Activated CD8-positive, alpha-beta memory T cell treated with anti-CD3 and anti-CD28 coated beads, Interleukin-2, amount 50 U/mL, for 1 hour (primary cell): ENCODE results near the gene RFX8.
"Not testable (repeated sequence)": the region's sequence is repeated elsewhere in the genome, so short reads cannot be mapped to it uniquely, and the experiment has no call there.

Experiments used
- DNase-seq: peaks from one replicate; pipeline ENCODE4 v3.0.0-alpha.2; 2020; ENCODE audit errors: extremely low read depth

The RFX8 gene

GRCh38 chr2:101474731-101475384 is at the start of gene RFX8:
TSS of gene RFX8 (minus strand) at chr2:101475112. CDS start at chr2:101466848, 8,264 bp downstream.
- DNase-seq, result no peak

DNA sequence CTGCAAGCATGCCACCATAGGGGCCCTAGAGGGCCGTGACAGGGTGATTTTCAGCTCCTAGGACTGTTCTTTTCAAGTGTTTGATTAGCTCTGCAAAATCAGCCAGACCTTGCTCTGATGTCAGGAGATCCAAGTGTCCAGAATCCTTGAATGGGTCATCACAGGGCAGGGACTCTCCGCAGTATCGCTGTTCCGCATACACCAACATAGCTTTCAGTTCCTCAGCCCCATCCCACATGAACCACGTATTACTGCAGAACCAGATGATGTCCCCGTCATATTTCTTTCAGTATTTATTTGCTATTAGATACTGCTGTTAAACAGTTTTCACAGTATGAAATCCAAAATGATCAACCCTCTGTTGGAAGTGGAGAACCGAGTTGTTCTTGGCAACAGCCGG is 46.6 kb upstream of the RFX8 start:
- no peak for DNase-seq

- DNase-seq, result no peak
These were observed 45.3 kb upstream of the RFX8 start for GRCh38 chr2:101520246-101520645.

- DNase-seq, result no peak
These were observed 43.9 kb upstream of the RFX8 start for GRCh38 chr2:101518578-101519492.

GRCh38 chr2:101517758-101518271 is 42.9 kb upstream of the RFX8 start:
- DNase-seq, result no peak

DNA sequence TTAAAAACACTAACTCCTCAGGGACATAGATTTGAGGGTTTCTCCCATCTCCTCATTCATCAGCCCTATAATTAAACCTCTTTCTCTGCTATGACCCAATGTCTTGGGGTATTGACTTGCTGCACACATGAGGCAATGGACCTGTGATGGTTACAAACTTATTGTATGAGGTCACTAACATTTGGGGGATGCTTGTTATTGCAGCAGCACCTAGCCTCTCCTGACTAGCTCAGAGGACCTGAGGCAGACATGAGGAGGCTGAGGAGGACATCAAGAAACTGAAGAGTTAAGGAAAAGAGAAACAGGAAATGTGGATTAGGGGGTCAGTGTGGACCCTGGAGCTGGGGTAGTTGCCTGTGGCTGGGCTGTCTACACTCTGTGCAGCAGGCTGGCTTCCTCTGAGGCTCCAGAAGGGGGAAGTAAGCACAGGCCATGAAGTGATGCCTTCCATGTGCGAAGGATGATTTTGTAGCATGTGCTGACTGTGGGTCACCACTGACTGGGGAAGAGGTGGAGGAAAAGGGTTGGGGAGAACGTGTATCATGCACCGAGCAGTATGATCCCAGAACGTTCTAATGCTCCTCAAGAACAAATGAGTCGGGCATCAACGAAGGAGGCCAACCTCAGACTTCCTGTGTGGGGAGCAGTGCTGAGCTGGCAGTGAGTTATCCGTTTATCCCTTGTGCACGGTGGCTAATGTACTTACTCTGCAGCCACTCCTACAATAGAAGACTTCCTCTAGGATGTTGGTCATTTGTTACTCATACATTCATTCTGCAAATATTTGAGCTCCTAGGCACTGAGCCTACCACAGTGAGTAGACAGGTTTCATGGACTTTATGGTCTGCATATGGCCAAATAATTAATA is 42.1 kb upstream of the RFX8 start:
- DNase-seq, result no peak

DNA sequence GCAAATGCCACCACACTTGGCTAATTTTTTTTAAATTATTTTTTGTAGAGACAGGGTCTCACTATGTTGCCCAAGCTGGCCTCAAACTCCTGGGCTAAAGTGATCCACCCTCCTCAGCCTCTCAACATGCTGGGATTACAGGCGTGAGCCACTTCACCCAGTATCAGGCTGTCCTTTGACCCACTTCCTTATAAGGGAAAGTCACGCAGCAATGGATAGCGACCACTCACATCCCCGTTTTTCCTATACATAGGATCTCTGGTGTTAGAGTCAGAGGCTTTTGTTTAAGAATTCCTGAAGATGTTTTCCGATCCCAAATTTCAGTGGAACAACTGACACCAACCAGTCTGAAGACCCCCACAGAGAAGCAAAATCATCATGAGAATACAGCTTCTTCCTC is 41.4 kb upstream of the RFX8 start:
- no peak for DNase-seq

GRCh38 chr2:101515477-101515876 is 40.6 kb upstream of the RFX8 start:
- DNase-seq, result no peak

- no peak for DNase-seq
These were observed 38.1 kb upstream of the RFX8 start for GRCh38 chr2:101512993-101513392.

- no peak for DNase-seq
These were observed 36.5 kb upstream of the RFX8 start for GRCh38 chr2:101511381-101511780.

GRCh38 chr2:101509499-101510284 is 34.8 kb upstream of the RFX8 start:
- DNase-seq, result no peak

GRCh38 chr2:101508636-101509035 is 33.7 kb upstream of the RFX8 start:
- DNase-seq, result no peak

DNA sequence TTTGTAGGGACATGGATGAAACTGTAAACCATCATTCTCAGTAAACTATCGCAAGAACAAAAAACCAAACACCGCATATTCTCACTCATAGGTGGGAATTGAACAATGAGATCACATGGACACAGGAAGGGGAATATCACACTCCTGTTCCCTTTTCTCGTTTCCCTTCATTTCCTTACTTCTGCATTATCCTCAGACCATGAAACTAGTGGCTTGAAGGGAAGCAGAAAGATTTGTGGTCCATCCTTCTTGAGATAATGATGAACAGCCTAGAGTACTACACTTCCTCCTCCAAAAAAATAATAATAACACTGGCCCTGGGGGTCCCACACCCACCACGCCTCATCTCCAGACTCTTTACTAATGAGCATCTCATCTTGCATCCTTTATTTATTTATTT is 30.4 kb upstream of the RFX8 start:
- DNase-seq, result not testable (repeated sequence)

GRCh38 chr2:101504744-101505143 is 29.8 kb upstream of the RFX8 start:
- not testable (repeated sequence) for DNase-seq

GRCh38 chr2:101502095-101502494 is 27.2 kb upstream of the RFX8 start:
- DNase-seq, result no peak

GRCh38 chr2:101501443-101501842 is 26.5 kb upstream of the RFX8 start:
- no peak for DNase-seq

DNA sequence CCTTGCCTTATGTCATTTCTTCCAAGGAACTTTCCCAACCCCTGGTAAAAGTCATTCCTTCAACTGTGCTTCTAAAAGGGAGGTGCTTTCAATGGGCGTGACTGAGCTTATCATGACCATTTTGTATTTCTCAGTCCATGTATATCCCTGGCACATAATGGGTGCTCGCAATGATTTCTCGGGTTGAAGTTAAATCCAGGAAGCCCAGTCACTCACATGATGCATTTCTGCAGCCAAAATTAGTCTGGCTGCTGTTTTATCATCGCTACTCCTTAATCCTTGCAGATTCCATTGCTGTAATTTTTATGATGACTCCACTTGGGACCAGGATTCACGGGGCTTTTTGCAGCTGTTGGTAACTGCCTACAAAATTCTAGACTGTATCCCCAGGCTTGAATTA is 25.9 kb upstream of the RFX8 start:
- DNase-seq, result no peak

- DNase-seq, result no peak
These were observed 25.3 kb upstream of the RFX8 start for GRCh38 chr2:101500180-101500579.

DNA sequence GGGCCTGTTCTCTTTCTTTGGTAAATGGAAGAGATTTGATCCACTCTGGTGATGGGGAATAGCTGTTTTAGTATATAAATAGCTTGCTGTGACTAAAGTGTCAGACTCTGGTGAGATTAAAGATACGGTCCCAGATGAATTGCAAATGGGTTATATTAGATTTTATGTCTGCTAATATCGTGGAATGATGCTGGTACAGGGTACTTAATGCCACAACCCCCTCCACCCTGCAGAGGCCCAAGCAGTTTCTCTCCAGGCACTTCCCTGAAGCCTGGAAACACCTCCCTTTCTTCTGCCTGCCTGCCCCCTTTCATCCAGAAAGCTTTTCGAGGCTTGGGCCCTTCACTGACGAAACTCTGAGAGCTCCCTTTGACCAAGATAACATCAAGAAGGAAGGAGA is 21.4 kb upstream of the RFX8 start:
- no peak for DNase-seq

GRCh38 chr2:101492936-101493473 is 18.1 kb upstream of the RFX8 start:
- no peak for DNase-seq

DNA sequence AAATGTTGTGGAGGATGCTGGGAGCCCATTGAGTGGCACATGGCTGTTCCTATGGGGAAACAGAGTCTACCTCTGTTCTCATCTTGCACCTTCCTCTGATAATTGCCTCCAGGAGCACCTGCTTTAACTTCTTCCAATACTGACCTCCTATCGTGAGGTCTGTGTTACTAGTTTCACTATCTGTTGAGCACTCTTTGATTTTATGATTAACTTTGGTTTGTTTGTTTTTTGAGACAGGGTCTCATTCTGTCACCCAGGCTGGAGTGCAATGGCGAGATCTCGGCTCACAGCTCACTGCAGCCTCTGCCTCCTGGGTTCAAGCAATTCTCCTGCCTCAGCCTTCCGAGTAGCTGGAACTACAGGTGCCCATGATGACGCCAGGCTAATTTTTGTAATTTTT is 12.1 kb upstream of the RFX8 start:
- no peak for DNase-seq
